ENCODE data around the gene GRK4. TPM values are rescaled to one million over a fixed set of nuclear protein-coding genes. Genes with fewer than 3 reads are reported as not detected.
A peak's percentile ranks its signal among the peaks of the same experiment; 100 is the strongest.
"Not testable (repeated sequence)": the region's sequence is repeated elsewhere in the genome, so short reads cannot be mapped to it uniquely, and the experiment has no call there.

Gene GRK4
- 1 to 10 TPM; 3.8 to 5.5 TPM for total RNA-seq

DNA sequence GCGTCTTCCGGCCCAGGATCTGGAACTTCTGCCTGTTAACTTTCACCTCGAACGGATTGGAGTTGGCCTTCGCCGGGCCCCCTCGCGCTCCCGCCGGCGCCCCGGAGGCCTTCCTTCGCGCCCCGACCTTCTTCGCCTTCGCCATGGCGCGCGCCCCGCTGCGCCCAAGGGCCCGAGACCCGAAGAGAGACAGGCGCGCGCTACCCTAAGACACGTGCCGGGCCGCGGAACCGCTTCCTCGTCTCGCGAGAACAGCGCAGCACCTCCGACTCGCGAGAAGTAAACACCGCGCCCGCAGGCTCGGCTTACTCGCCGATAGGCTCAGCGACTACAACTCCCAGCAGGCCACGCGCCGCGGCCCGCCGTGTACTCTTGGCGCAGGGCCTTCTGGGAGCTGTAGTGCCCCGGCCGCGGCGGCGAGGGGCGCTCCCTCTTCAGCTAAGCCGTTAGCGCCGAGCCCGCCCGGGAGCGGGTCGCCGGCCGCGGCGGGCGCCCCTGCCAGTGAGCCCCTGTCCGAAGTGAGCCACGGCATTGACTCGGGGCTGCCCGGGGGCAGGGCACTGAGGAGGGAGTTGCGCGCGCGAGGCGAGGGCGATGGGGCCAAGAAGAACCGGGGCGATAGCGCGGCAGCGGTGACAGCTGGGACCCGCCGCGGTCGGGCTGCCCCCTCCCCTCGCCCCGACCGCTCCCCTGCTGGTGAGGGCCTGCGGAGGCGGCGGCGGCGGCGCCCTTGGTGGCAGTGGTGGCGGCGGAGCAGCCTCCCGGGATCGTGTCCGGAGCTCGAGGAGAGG lies at the start of gene GRK4, which contains the start of gene NOP14:
Gene GRK4 (plus strand): TSS at position 397 of the 791 bp plus-strand sequence. CDS start 500 bp downstream, outside the sequence.
Gene NOP14 (minus strand): TSS at position 232 of the 791 bp plus-strand sequence. CDS start 87 bp downstream, at position 145.
- peak within 1 kb of the TSS; percentile 86 to 93 for H3K4me3 Mint-ChIP-seq
- H3K36me3 Mint-ChIP-seq (ENCODE audit: insufficient read depth in 2 of 2): peaks cover 2% of the 10 kb centered on the region in 2 donors
- peaks cover 41% of the 10 kb centered on the region for H3K4me1 Mint-ChIP-seq (ENCODE audit: low read depth)
- H3K9me3 Mint-ChIP-seq: no peaks in the 10 kb centered on the region
- ATAC-seq (replicated peaks in 1 of 2) (peak; percentile 84 to 86), DNase-seq (peak; percentile 96 to 99)
- H3K27ac Mint-ChIP-seq: peak within 1 kb of the TSS; percentile 91
- no peaks in the 10 kb centered on the region for H3K27me3 Mint-ChIP-seq (ENCODE audit: low read depth)

DNA sequence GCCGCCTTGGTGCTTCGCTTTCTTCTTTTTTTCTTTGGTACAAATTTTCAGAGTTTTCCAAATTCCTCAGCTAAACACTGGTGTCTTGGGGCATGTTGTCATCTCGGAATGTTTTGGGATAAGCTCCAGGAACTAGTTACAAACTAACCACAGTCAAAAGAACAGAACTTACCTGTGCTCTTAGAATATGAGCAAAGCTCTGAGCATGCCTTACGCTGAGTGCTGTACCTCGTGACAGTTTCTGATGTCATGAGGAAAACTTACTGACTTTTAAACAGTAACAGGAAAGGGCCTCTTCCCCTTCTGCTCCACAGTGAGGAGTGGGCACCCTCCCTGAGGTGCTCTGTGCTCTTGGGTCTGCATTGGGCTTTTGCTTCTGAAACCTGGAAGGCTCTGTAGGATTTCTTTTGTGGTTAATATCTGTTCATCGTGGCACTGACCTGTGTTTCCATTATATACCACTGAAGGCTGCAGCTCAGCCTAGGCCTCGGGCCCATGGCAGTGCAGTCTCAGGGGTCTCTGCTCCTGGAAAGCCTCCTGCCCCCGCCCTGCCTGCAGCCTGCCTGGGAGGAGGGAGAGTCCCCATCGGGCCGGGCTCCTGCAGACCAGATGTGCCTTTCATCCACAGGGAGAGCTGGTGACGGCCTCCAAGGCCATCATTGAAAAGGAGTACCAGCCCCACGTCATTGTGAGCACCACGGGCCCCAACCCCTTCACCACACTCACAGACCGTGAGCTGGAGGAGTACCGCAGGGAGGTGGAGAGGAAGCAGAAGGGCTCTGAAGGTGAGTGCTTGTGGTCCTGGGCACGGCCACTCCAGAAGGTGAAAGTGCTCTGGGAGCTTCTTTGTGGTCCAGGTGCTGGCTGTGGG lies 48.9 kb upstream of the GRK4 start:
- Mint-ChIP-seq H3K36me3 (ENCODE audit: insufficient read depth in 2 of 2) (peaks cover 16 to 37% of the 10 kb centered on the region in 2 donors), H3K27ac (peak overlapping the region; percentile 2)
- peak; percentile 76 to 81 for ATAC-seq (replicated peaks in 1 of 2)

DNA sequence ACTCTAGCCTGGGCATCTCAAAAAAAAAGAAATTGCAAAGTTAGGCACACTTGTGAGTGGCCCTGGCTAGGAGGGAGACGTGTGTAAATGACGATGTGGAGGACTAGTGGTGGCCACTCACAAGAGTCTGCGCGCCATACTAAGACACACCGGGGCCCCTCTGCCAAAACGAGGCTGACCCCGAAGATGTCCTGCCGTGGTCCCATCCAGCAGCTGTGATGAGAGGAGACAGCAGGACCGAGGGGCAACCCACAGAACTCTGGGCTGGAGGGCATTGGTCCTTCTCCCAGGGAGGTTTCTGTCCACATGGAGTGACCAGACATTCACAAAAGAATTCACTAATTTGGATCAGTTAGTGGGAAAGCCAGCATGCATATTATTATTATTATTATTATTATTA lies 47.6 kb upstream of the GRK4 start:
- no peak overlapping the region for H3K27ac Mint-ChIP-seq
- peaks cover 22 to 50% of the 10 kb centered on the region in 2 donors for H3K36me3 Mint-ChIP-seq (ENCODE audit: insufficient read depth in 2 of 2)

More for the DNA sequence above, 48.9 kb upstream of the GRK4 start:
- Mint-ChIP-seq H3K4me3 (peak overlapping the region in 1 of 2 donors; percentile 30), H3K9me3 (peaks cover 0 to 1% of the 10 kb centered on the region in 2 donors), H3K27me3 (ENCODE audit: low read depth) (no peaks in the 10 kb centered on the region), H3K4me1 (ENCODE audit: low read depth) (peaks cover 8% of the 10 kb centered on the region)
- peak; percentile 18 to 48 for DNase-seq

GRCh38 chr4:2916696-2917095 lies 46.7 kb upstream of the GRK4 start:
- Mint-ChIP-seq H3K4me1 (ENCODE audit: low read depth) (peaks cover 27% of the 10 kb centered on the region), H3K36me3 (ENCODE audit: insufficient read depth in 2 of 2) (peaks cover 22 to 55% of the 10 kb centered on the region in 2 donors)
- not testable (repeated sequence) for H3K27ac Mint-ChIP-seq; H3K4me3 Mint-ChIP-seq; H3K27me3 Mint-ChIP-seq (ENCODE audit: low read depth); DNase-seq; H3K9me3 Mint-ChIP-seq; ATAC-seq (replicated peaks in 1 of 2)

More for the DNA sequence above, 47.6 kb upstream of the GRK4 start:
- Mint-ChIP-seq H3K27me3 (ENCODE audit: low read depth) (no peaks in the 10 kb centered on the region), H3K9me3 (peaks cover 0 to 6% of the 10 kb centered on the region in 2 donors), H3K4me1 (ENCODE audit: low read depth) (peaks cover 21% of the 10 kb centered on the region), H3K4me3 (no peak overlapping the region)
- no peak for DNase-seq
- no peak for ATAC-seq (replicated peaks in 1 of 2)

- Mint-ChIP-seq H3K36me3 (ENCODE audit: insufficient read depth in 2 of 2) (peaks cover 27 to 53% of the 10 kb centered on the region in 2 donors), H3K27ac (peak overlapping the region; percentile 6), H3K4me1 (ENCODE audit: low read depth) (peaks cover 39% of the 10 kb centered on the region)
- not testable (repeated sequence) for ATAC-seq (replicated peaks in 1 of 2); H3K9me3 Mint-ChIP-seq; H3K27me3 Mint-ChIP-seq (ENCODE audit: low read depth); DNase-seq; H3K4me3 Mint-ChIP-seq
Measured at GRCh38 chr4:2918300-2918699, 45.1 kb upstream of the GRK4 start.

DNA sequence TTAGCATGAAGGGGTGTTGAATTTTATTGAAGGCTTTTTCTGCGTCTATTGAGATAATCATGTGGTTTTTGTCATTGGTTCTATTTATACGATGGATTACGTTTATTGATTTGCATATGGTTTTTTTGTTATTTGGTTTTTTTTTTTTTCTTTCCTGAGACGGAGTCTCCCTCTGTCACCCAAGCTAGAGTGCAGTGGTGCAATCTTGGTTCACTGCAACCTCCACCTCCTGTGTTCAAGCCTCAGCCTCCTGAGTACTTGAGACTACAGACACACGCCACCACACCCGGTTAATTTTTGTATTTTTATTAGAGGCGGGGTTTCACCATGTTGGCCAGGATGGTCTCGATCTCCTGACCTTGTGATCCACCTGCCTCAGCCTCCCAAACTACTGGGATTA lies 44.7 kb upstream of the GRK4 start:
- H3K36me3 Mint-ChIP-seq (ENCODE audit: insufficient read depth in 2 of 2): peaks cover 30 to 53% of the 10 kb centered on the region in 2 donors
- H3K27me3 Mint-ChIP-seq (ENCODE audit: low read depth); ATAC-seq (replicated peaks in 1 of 2); H3K9me3 Mint-ChIP-seq; H3K4me3 Mint-ChIP-seq; DNase-seq: not testable (repeated sequence)
- H3K4me1 Mint-ChIP-seq (ENCODE audit: low read depth): peaks cover 43% of the 10 kb centered on the region
- peak overlapping the region; percentile 6 for H3K27ac Mint-ChIP-seq

DNA sequence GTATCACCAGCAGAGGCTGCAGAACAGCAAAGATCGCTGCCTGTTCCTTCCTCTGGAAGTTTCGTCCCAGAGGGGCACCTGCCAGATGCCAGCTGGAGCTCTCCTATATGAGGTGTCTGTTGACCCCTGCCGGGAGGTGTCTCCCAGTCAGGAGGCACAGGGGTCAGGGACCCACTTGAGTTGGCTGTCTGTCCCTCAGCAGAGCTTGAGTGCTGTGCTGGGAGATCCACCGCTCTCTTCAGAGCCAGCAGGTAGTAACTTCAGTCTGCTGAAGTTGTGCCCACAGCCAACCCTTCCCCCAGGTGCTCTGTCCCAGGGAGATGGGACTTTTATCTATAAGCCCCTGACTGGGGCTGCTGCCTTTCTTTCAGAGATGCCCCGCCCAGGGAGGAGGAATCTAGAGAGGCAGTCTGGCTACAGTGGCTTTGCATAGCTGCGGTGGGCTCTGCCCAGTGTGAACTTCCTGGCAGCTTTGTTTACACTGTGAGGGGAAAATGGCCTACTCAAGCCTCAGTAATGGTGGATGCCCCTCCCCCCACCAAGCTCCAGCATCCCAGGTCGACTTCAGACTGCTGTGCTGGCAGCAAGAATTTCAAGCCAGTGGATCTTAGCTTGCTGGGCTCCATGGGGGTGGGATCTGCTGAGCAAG lies 40.8 kb upstream of the GRK4 start:
- Mint-ChIP-seq H3K36me3 (ENCODE audit: insufficient read depth in 2 of 2) (peaks cover 24 to 43% of the 10 kb centered on the region in 2 donors), H3K27ac (peak overlapping the region; percentile 57), H3K4me3 (peak overlapping the region; percentile 7 to 13), H3K4me1 (ENCODE audit: low read depth) (peaks cover 37% of the 10 kb centered on the region)
- DNase-seq: peak; percentile 26 to 35
- H3K9me3 Mint-ChIP-seq; H3K27me3 Mint-ChIP-seq (ENCODE audit: low read depth); ATAC-seq (replicated peaks in 1 of 2): not testable (repeated sequence)

GRCh38 chr4:2923141-2923551 lies 40.2 kb upstream of the GRK4 start:
- Mint-ChIP-seq H3K9me3 (peaks cover 0 to 5% of the 10 kb centered on the region in 2 donors), H3K4me1 (ENCODE audit: low read depth) (peaks cover 37% of the 10 kb centered on the region), H3K4me3 (peak overlapping the region in 1 of 2 donors; percentile 25), H3K27me3 (ENCODE audit: low read depth) (no peaks in the 10 kb centered on the region), H3K27ac (peak overlapping the region; percentile 86), H3K36me3 (ENCODE audit: insufficient read depth in 2 of 2) (peaks cover 20 to 41% of the 10 kb centered on the region in 2 donors)
- DNase-seq: no peak
- ATAC-seq (replicated peaks in 1 of 2): no peak

DNA sequence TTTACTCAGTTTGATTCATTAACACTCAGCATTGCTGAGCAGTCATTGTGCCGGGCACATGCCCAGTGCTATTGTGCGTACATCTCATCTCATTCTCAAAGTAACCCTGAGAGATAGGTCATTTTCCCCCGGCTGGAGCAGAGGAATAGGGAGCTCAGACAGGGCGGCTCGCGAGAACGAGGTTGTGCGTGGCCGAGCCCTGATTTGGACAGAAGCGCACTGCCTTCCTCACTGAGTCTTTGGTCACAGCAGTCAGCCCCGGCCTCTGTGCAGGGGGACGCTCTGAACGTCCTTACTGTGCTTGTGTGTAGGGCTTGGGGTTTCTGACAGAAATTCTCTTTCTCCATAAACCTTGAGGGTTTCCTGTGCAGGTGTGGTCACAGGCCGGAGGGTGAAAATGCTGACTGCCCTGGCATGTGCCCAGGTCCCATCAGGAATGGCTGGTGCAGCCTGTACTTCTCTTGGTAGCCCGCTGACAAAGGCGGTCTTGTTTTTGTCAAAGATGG lies 39.6 kb upstream of the GRK4 start:
- Mint-ChIP-seq H3K27ac (peak overlapping the region; percentile 86), H3K27me3 (ENCODE audit: low read depth) (no peaks in the 10 kb centered on the region), H3K36me3 (ENCODE audit: insufficient read depth in 2 of 2) (peaks cover 19 to 35% of the 10 kb centered on the region in 2 donors), H3K9me3 (peaks cover 0 to 5% of the 10 kb centered on the region in 2 donors), H3K4me1 (ENCODE audit: low read depth) (peaks cover 37% of the 10 kb centered on the region), H3K4me3 (peak overlapping the region in 1 of 2 donors; percentile 25)
- ATAC-seq (replicated peaks in 1 of 2) (no peak), DNase-seq (no peak)

- H3K36me3 Mint-ChIP-seq (ENCODE audit: insufficient read depth in 2 of 2): peaks cover 18 to 35% of the 10 kb centered on the region in 2 donors
Measured at GRCh38 chr4:2924286-2924685, 39.1 kb upstream of the GRK4 start.

DNA sequence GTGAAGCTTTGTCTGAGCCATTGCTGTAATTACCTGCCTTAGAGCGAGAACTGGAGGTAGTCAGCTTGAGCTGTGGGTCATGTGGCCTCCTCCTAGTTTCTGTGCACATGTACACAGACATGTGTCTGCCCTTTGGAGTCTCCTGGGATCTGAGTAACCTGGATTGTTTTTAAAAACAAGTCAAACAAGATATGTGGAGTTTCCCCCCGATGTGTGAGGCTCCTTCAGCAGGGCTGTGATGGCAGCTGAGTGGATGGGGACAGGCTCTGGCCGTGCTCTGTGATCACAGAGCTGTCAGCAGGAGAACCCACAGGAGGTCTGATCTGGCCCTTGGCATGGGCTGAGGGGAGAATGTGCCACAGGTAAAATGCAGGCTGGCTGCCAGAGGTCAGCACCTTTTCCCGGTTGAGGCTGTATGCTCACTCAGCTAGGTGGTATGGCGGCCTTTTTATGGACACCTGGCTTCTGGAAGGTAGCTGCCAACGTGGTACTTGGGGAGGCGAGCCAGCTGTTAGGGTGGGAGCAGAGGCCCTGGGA lies 38.5 kb upstream of the GRK4 start:
- DNase-seq (no peak), ATAC-seq (replicated peaks in 1 of 2) (no peak)
- H3K27ac Mint-ChIP-seq: peak overlapping the region; percentile 7
- H3K36me3 Mint-ChIP-seq (ENCODE audit: insufficient read depth in 2 of 2): peaks cover 14 to 29% of the 10 kb centered on the region in 2 donors
- H3K4me3 Mint-ChIP-seq: no peak overlapping the region
- H3K4me1 Mint-ChIP-seq (ENCODE audit: low read depth): peaks cover 33% of the 10 kb centered on the region
- no peaks in the 10 kb centered on the region for H3K27me3 Mint-ChIP-seq (ENCODE audit: low read depth)
- peaks cover 0 to 2% of the 10 kb centered on the region in 2 donors for H3K9me3 Mint-ChIP-seq

More at GRCh38 chr4:2924286-2924685, 39.1 kb upstream of the GRK4 start:
- ATAC-seq (replicated peaks in 1 of 2) (no peak), DNase-seq (no peak)
- Mint-ChIP-seq H3K27me3 (ENCODE audit: low read depth) (no peaks in the 10 kb centered on the region), H3K4me1 (ENCODE audit: low read depth) (peaks cover 37% of the 10 kb centered on the region), H3K9me3 (peaks cover 0 to 5% of the 10 kb centered on the region in 2 donors), H3K27ac (peak overlapping the region; percentile 7), H3K4me3 (no peak overlapping the region)

- DNase-seq (no peak), ATAC-seq (replicated peaks in 1 of 2) (no peak)
- no peak overlapping the region for H3K4me3 Mint-ChIP-seq
- peaks cover 26% of the 10 kb centered on the region for H3K4me1 Mint-ChIP-seq (ENCODE audit: low read depth)
- H3K9me3 Mint-ChIP-seq: no peaks in the 10 kb centered on the region
- H3K27me3 Mint-ChIP-seq (ENCODE audit: low read depth): no peaks in the 10 kb centered on the region
- peaks cover 9 to 23% of the 10 kb centered on the region in 2 donors for H3K36me3 Mint-ChIP-seq (ENCODE audit: insufficient read depth in 2 of 2)
- H3K27ac Mint-ChIP-seq: peak overlapping the region; percentile 52
Measured at GRCh38 chr4:2925496-2925895, 37.9 kb upstream of the GRK4 start.

Data from activated T-cell treated with anti-CD3 and anti-CD28 coated beads, Interleukin-2, amount 50 U/mL, for 72 hours (primary cell).